Neuron (in vitro differentiated cells): Measurements from ENCODE around the gene ZYX.

Source experiments
- H2AFZ ChIP-seq: one replicate; pipeline ENCODE4 v1.6.1; 2013; ENCODE audit warnings: low read depth, mild to moderate bottlenecking, inconsistent platforms, low read length, moderate library complexity
- H3K27me3 ChIP-seq: one replicate; pipeline ENCODE4 v1.6.1; 2013; ENCODE audit warnings: low read length; ENCODE audit not compliant: insufficient read depth
- H3K36me3 ChIP-seq: one replicate; pipeline ENCODE4 v1.6.1; 2013; ENCODE audit warnings: low read length; ENCODE audit not compliant: insufficient read depth
- H3K4me1 ChIP-seq: one replicate; pipeline ENCODE4 v1.6.1; 2013; ENCODE audit warnings: low read length; ENCODE audit not compliant: insufficient read depth
- H3K4me3 ChIP-seq: 2 replicates; pipeline ENCODE4 v1.5.1; 2013; ENCODE audit warnings: mild to moderate bottlenecking, low read length, moderate library complexity
- H3K9me3 ChIP-seq: one replicate; pipeline ENCODE4 v1.6.1; 2013; ENCODE audit warnings: low read length

The ZYX gene, protein sequence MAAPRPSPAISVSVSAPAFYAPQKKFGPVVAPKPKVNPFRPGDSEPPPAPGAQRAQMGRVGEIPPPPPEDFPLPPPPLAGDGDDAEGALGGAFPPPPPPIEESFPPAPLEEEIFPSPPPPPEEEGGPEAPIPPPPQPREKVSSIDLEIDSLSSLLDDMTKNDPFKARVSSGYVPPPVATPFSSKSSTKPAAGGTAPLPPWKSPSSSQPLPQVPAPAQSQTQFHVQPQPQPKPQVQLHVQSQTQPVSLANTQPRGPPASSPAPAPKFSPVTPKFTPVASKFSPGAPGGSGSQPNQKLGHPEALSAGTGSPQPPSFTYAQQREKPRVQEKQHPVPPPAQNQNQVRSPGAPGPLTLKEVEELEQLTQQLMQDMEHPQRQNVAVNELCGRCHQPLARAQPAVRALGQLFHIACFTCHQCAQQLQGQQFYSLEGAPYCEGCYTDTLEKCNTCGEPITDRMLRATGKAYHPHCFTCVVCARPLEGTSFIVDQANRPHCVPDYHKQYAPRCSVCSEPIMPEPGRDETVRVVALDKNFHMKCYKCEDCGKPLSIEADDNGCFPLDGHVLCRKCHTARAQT

DNA sequence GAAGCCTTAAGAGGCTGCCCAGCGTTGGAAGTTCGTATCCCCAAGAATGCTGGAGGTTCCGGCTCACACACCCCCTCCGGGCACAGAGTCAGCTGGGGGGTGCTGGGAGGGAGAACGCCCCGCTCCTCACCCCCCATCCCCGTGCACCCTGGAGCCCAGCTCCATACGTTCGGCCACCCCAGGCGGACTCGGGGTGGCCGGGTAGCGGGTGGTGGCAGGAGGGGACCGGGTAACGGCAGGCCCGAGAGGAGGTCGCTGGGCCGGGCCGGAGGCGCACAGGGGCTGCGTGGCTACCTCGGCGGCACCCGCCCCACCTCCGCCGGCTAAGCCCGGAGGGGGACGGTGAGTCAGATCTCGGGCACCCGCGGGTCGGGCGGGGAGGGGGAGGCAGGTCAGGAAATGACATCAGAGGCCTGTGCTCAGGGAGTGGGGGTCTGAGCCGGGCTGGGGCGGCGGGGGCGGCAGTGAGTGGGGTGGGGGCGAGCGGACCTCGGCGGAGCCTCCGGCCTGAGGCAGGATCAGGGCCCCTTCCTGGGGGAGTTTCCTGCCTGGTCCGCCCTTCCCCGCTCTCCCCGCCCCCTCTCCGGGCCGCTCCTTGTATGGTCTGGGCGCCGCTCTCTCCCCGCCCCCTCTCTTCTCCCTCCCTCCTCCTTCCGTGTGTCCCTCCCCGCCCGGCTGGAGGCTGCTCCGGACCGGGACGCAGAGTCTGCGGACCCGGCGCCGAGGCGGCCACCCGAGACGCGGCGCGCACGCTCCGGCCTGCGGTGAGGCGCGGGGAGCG is at the start of gene ZYX:
ZYX (plus strand) TSS at position 700 of the 781 bp plus-strand sequence. CDS start 227 bp downstream, outside the sequence.
- H2AFZ ChIP-seq: peak within 1 kb of the TSS; percentile 98
- H3K4me1 ChIP-seq: peaks cover 17% of the 10 kb centered on the region

DNA sequence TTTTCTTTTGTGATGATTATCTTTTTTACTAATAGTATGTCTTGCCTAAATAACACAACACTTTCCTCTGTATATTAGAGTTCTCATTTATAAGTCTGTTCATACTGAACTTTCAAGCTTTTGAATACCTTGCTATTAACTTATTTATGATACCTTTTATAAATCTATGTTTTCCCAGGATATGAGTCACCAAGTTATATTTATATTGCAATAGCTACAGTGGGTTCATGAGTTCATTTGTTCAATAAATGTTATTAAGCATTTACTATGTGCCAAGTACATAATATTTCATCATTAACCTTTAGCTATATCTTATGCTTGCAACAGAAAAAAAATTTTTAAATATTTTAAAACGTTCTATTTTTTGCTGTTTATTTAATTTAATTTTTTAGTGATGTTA is 46.9 kb upstream of the ZYX start:
- peaks cover 5% of the 10 kb centered on the region for H3K27me3 ChIP-seq
- no peak overlapping the region for H3K4me3 ChIP-seq
- H3K36me3 ChIP-seq: no peaks in the 10 kb centered on the region
- H3K4me1 ChIP-seq: no peaks in the 10 kb centered on the region
- no peak overlapping the region for H2AFZ ChIP-seq
- H3K9me3 ChIP-seq: no peaks in the 10 kb centered on the region

More for the DNA sequence above, at the start of gene ZYX:
- H3K36me3 ChIP-seq: peaks cover 4% of the 10 kb centered on the region
- peak within 1 kb of the TSS; percentile 90 for H3K4me3 ChIP-seq
- no peaks in the 10 kb centered on the region for H3K27me3 ChIP-seq
- no peaks in the 10 kb centered on the region for H3K9me3 ChIP-seq

DNA sequence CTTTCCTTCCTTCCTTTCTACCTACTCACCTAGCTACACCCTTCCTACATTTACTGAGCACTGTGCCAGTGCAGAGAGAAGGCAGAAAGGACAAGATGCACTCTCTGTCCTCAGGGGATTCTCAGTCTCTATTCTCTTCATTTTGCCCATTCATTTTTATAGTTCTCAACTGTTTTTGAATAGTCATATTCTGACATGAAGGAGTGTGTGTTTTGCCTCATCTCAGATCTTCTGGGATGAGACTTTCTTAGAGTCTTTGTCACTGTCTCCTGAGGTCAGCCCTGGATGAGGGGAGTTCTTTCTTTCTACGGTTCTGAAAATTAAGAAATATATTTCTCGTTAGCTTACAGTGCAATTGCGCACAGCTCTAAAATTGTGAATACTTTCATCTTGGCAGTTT is 43.9 kb upstream of the ZYX start:
- Histone ChIP-seq H3K4me3 (no peak overlapping the region), H3K9me3 (no peaks in the 10 kb centered on the region)

DNA sequence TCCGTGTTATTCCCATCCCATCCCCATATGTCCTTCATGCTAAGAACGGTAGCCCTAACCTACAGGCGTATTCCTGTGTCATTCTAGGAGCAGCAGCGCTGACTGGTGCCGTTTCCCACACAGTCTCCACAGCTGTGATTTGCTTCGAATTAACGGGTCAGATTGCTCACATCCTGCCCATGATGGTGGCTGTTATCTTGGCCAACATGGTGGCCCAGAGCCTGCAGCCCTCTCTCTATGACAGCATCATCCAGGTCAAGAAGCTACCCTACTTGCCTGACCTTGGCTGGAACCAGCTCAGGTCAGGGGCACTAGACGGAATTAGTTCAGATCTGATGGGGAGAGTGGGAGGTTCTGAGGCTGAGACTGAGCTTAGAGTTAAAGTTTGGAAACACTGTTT is 39.3 kb upstream of the ZYX start:
- Histone ChIP-seq H3K36me3 (no peaks in the 10 kb centered on the region), H3K4me3 (no peak overlapping the region), H3K9me3 (no peaks in the 10 kb centered on the region), H2AFZ (no peak overlapping the region), H3K4me1 (no peaks in the 10 kb centered on the region), H3K27me3 (peaks cover 35% of the 10 kb centered on the region)

More for the DNA sequence above, 43.9 kb upstream of the ZYX start:
- Histone ChIP-seq H3K27me3 (peaks cover 14% of the 10 kb centered on the region), H2AFZ (no peak overlapping the region), H3K4me1 (no peaks in the 10 kb centered on the region), H3K36me3 (no peaks in the 10 kb centered on the region)

DNA sequence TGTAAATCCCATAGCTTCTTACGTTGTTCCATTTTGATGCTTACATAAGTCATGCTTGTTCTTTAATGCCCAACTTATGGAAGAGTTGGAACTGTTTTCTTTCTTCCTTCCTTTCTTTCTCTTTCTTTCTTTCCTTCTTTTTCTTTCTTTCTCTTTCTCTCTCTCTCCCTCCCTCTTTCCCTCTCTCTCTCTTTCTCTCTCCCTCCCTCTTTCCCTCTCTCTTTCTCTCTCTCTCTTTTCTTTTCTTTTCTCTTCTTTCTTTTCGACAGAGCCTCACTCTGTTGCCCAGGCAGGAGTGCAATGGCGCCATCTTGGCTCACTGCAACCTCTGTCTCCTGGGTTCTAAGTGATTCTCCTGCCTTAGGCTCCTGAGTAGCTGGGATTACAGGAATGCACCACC is 37.5 kb upstream of the ZYX start:
- Histone ChIP-seq H3K36me3 (no peaks in the 10 kb centered on the region), H3K27me3 (peaks cover 42% of the 10 kb centered on the region), H3K4me1 (no peaks in the 10 kb centered on the region), H3K4me3 (no peak overlapping the region), H3K9me3 (no peaks in the 10 kb centered on the region), H2AFZ (no peak overlapping the region)

DNA sequence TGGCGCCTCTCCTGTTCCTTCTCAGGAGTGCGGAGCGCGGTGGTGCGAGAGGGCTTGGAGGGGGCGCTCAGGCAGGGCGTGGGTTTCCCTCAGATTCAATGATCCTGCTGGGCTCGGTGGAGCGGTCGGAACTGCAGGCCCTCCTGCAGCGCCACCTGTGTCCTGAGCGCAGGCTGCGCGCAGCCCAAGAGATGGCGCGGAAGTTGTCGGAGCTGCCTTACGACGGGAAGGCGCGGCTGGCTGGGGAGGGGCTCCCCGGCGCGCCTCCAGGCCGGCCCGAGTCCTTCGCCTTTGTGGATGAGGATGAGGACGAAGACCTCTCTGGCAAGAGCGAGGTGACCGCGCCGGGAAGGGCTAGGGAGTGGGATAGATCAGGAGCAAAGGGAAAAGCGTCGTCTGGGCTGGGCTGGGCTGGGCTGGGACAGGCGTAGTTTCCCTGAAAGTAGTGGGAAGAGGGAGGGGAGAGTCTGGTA is 35.7 kb upstream of the ZYX start:
- Histone ChIP-seq H3K36me3 (no peaks in the 10 kb centered on the region), H3K4me3 (no peak overlapping the region), H3K4me1 (no peaks in the 10 kb centered on the region), H3K9me3 (no peaks in the 10 kb centered on the region), H3K27me3 (peaks cover 52% of the 10 kb centered on the region), H2AFZ (no peak overlapping the region)

DNA sequence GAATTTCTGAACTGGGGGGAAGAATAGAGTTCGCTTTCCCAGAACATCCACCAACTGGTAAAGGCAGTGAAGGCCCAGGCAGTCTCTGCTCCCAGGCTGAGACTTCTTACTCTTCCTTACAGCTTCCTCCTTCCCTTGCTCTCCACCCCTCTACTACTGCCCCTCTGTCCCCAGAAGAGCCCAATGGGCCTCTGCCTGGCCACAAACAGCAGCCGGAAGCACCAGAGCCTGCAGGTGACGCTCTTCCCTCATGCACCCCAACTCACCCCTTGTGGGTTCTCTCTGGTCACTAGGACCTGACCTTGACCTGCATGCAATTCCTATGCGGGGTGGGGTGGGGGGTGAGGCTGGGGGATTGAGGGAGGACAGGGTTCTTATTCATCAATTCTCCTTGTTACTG is 35.1 kb upstream of the ZYX start:
- Histone ChIP-seq H3K27me3 (peaks cover 50% of the 10 kb centered on the region), H3K9me3 (no peaks in the 10 kb centered on the region), H2AFZ (no peak overlapping the region), H3K4me3 (no peak overlapping the region), H3K36me3 (no peaks in the 10 kb centered on the region), H3K4me1 (no peaks in the 10 kb centered on the region)

DNA sequence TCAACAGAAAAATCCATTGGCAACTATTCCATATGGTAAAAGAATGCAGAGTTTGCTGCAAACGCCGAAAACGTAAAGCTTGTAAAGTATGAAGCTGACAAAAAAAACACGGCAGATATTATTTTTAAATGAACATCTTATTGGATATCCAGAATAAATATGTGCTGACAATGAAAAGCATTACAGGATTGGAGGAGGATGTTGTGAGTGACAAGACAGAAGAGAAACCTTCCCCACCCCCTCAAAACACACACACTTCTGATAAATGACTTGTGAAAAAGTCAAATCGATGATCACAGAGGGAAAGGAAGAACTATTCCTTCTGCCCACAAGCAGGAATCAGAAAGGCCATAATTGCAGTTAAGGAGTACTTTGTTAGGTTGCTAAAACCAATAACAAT is 33.2 kb upstream of the ZYX start:
- Histone ChIP-seq H2AFZ (no peak overlapping the region), H3K4me3 (no peak overlapping the region), H3K36me3 (no peaks in the 10 kb centered on the region), H3K9me3 (no peaks in the 10 kb centered on the region), H3K4me1 (peaks cover 14% of the 10 kb centered on the region), H3K27me3 (peaks cover 47% of the 10 kb centered on the region)

DNA sequence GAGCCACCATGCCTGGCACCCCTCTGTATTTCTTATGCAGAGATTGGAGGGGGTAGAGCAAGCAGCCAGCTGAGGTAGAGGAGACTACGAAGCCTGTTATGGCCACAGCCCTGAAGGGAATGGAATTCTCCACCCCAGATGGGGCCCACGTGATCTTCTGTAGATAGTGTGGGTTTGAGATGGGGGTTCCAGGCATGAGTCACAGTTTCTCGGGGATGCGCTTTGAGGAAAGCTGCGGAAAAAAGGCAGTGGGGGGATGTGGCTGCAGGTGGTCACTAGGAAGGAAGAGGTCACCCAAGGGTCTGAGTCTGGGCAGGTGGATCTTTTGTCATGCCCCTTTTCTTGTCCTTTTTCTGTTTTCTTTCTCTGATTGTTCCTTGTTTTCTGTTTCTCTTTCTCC is 30.1 kb upstream of the ZYX start:
- H3K36me3 ChIP-seq: no peaks in the 10 kb centered on the region
- no peak overlapping the region for H3K4me3 ChIP-seq
- H3K9me3 ChIP-seq: no peaks in the 10 kb centered on the region
- peaks cover 17% of the 10 kb centered on the region for H3K4me1 ChIP-seq
- H2AFZ ChIP-seq: no peak overlapping the region
- H3K27me3 ChIP-seq: peaks cover 32% of the 10 kb centered on the region

DNA sequence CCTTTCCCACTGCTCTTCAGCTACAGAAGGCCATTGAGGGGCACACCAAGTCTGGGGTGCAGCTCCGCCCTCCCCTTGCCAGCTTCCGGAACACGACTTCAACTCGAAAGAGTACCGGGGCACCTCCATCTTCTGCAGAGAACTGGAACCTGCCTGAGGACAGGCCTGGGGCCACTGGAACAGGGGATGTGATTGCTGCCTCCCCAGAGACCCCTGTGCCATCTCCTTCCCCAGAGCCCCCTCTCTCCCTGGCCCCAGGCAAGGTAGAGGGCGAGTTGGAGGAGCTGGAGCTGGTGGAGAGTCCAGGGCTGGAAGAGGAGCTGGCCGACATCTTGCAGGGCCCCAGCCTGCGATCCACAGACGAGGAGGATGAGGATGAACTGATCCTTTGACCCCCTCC is 29.6 kb upstream of the ZYX start:
- H3K36me3 ChIP-seq: no peaks in the 10 kb centered on the region
- no peak overlapping the region for H2AFZ ChIP-seq
- H3K9me3 ChIP-seq: no peaks in the 10 kb centered on the region
- peaks cover 31% of the 10 kb centered on the region for H3K27me3 ChIP-seq
- H3K4me3 ChIP-seq: no peak overlapping the region
- H3K4me1 ChIP-seq: peaks cover 17% of the 10 kb centered on the region

DNA sequence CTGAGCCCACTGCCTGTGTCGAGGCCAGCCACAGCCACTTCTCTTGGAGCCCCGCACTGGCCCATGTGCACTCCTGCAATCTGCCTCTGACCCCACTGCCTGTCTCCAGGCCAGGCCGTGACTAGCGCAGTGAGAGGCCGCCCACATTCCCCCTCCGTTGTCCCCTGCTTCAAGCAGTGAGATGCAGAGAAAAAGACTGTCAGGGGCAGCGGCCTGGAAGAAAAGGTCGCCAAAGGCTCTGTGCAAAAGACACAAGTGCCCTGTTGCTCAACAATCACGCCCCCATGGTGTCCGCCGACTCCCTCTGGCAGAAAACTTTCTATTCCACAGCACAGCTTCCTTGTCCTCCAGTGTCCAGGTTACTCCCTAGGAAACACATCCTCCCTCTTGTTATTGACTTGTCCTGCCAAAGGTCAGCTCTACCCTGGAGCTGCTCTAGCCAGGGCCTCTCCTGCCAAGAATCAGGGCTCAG is 28.6 kb upstream of the ZYX start:
- Histone ChIP-seq H3K9me3 (no peaks in the 10 kb centered on the region), H3K4me3 (no peak overlapping the region), H3K36me3 (no peaks in the 10 kb centered on the region), H3K27me3 (peaks cover 24% of the 10 kb centered on the region), H2AFZ (no peak overlapping the region), H3K4me1 (peaks cover 17% of the 10 kb centered on the region)

DNA sequence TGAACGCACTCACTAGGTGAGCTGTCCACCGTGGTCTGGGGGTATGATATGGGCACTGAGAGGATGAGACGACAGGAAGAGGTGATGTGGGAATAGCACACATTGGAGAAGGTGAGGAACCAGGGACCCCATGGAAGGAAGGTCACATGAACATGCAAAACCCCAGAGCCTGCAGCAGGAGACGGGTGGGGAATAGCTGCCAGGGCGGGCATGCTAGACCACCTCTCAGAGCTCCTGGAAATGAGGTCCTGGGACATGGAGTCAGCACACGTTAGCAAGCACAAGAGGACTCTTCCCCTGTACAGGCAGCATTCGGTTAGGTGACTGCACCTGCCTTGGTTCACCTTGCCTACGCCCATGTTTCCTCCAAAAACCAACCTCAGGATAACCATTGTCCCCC is 26.8 kb upstream of the ZYX start:
- Histone ChIP-seq H2AFZ (no peak overlapping the region), H3K4me3 (no peak overlapping the region), H3K9me3 (no peaks in the 10 kb centered on the region), H3K27me3 (peaks cover 16% of the 10 kb centered on the region), H3K36me3 (no peaks in the 10 kb centered on the region), H3K4me1 (peaks cover 17% of the 10 kb centered on the region)

DNA sequence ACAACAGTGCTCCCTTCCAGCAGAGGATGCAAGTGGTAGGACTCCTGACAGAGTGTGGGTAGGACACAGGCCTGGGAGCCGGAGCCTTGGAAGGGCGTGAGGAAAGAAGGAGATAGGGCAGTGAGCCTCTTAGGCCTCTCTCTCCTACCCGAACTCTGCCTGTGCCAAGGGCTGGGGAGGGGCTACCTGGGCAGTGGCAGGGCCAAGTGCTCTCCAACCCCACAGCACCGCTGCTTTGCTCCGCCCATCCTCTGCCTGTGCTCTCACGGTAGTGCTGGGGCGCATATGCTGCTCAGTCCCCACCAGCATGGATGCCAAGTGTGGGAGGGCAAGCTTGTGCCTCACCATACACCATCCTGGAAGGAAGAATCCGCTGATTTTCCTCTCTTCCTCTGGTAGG is 26.2 kb upstream of the ZYX start:
- Histone ChIP-seq H3K4me1 (peaks cover 17% of the 10 kb centered on the region), H2AFZ (no peak overlapping the region), H3K9me3 (peaks cover 3% of the 10 kb centered on the region), H3K4me3 (no peak overlapping the region), H3K27me3 (peaks cover 16% of the 10 kb centered on the region), H3K36me3 (no peaks in the 10 kb centered on the region)
